Vagina (tissue), 2 donors: ENCODE results near the gene APP.

Experiments used
- POLR2A ChIP-seq, 2 donors: fragments of 450-650 bp; IDR thresholded peaks; one replicate each; pipeline ENCODE4 v1.6.1; 2017; ENCODE audit warnings: antibody characterized with exemption in 2 of 2, mild to moderate bottlenecking in 2 of 2, moderate library complexity in 2 of 2
- TF ChIP-seq, protein P1 (sequence below), 3 experiments: fragments of 450-650 bp in 2 of 3; fragments of 200-600 bp in 1 of 3; sonication (generic) in 1 of 3; IDR thresholded peaks; one replicate each; pipeline ENCODE4 v1.5.1; 2017 to 2019; ENCODE audit warnings: antibody characterized with exemption in 3 of 3, mild to moderate bottlenecking in 2 of 3, moderate library complexity in 2 of 3

DNA sequence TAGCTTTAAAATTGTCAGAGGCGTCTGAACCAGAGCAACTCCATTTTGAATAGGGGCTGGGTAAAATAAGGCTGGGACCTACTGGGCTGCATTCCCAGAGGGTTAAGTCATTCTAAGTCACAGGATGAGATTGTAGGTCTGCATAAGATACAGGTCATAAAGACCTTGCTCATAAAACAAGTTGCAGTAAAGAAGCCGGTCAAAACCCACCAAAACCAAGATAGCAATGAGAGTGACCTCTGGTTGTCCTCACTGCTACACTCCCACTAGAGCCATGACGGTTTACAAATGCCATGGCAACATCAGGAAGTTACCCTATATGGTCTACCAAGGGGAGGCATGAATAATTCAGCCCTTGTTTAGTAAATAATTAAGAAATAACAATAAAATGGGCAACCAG is 292.2 kb downstream of the APP start:
- TF ChIP-seq, protein P1, sequence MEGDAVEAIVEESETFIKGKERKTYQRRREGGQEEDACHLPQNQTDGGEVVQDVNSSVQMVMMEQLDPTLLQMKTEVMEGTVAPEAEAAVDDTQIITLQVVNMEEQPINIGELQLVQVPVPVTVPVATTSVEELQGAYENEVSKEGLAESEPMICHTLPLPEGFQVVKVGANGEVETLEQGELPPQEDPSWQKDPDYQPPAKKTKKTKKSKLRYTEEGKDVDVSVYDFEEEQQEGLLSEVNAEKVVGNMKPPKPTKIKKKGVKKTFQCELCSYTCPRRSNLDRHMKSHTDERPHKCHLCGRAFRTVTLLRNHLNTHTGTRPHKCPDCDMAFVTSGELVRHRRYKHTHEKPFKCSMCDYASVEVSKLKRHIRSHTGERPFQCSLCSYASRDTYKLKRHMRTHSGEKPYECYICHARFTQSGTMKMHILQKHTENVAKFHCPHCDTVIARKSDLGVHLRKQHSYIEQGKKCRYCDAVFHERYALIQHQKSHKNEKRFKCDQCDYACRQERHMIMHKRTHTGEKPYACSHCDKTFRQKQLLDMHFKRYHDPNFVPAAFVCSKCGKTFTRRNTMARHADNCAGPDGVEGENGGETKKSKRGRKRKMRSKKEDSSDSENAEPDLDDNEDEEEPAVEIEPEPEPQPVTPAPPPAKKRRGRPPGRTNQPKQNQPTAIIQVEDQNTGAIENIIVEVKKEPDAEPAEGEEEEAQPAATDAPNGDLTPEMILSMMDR (IDR thresholded peaks at IDR 0.05): no peak
- TF ChIP-seq POLR2A (IDR thresholded peaks at IDR 0.05): no peak
